Left lung (tissue), 10 donors: ENCODE data around the gene ADGRG4. TPM values are rescaled to one million over a fixed set of nuclear protein-coding genes. Genes with fewer than 3 reads are reported as not detected.
A peak's percentile ranks its signal among the peaks of the same experiment; 100 is the strongest.

Experiments used
- ATAC-seq: fragments of 200-7000 bp; cut with Tn5 transposase; one replicate; pipeline ENCODE4 v1.9.1; 2020; ENCODE audit warnings: moderate library complexity
- DNase-seq, 4 donors: peaks; one replicate each; pipeline ENCODE4 v3.0.0-alpha.2; 2013 to 2020
- H3K27ac ChIP-seq, 2 donors: fragments of 200-600 bp; sonication (generic) in 1 of 2; one replicate each; pipeline versions ENCODE4 v1.5.0 to v1.8.0; 2020 to 2021
- H3K27me3 ChIP-seq, 2 donors: fragments of 200-600 bp; sonication (generic) in 1 of 2; one replicate each; pipeline versions ENCODE4 v1.5.0 to v1.8.0; 2020 to 2021
- H3K36me3 ChIP-seq, 2 donors: fragments of 200-600 bp; sonication (generic) in 1 of 2; one replicate each; pipeline versions ENCODE4 v1.5.0 to v1.8.0; 2020 to 2021
- H3K4me1 ChIP-seq, 2 donors: fragments of 200-600 bp; one replicate each; pipeline ENCODE4 v1.8.0; 2021
- H3K4me3 ChIP-seq, 2 donors: fragments of 200-600 bp; sonication (generic) in 1 of 2; one replicate each; pipeline versions ENCODE4 v1.5.0 to v1.8.0; 2020 to 2021; ENCODE audit warnings: mild to moderate bottlenecking in 1 of 2
- H3K9me3 ChIP-seq, 2 donors: fragments of 200-600 bp; sonication (generic) in 1 of 2; one replicate each; pipeline versions ENCODE4 v1.5.0 to v1.8.0; 2020 to 2021
- intact Hi-C, 2 donors: fragments of 100-400 bp; cut with DNase I; formaldehyde crosslinking; loops; one replicate each; pipeline versions ENCODE4 v1.11.2 to v1.14.2; 2022
- polyA plus RNA-seq, 6 donors: library from polyadenylated mRNA; unstranded; fragments of 120-200 nt; gene quantifications; one replicate each; pipeline ENCODE4 v1.2.1, GENCODE V29; 2013; ENCODE audit not compliant: insufficient read length in 6 of 6
- total RNA-seq, 2 donors: library from RNA; stranded (reverse); fragmentation: NEBNext Ultra II Directional; extraction: Animal tissue kit (Norgen Biotek cat#: 25700); gene quantifications; one replicate each; pipeline ENCODE4 v1.2.1, GENCODE V29; 2021
- TF ChIP-seq, protein P1 (sequence below), 2 donors: fragments of 200-600 bp; sonication (generic) in 1 of 2; IDR thresholded peaks; one replicate each; pipeline versions ENCODE4 v1.5.0 to v1.8.0; 2021; ENCODE audit warnings: antibody characterized with exemption in 2 of 2
- donor health status: DM: no; HTN: yes; CAD: no.
- donor health status: DM: no; HTN: no; CAD: no.

Gene ADGRG4
- total and polyA plus RNA-seq, 8 donors = 0.03 TPM; not detected in 7

DNA sequence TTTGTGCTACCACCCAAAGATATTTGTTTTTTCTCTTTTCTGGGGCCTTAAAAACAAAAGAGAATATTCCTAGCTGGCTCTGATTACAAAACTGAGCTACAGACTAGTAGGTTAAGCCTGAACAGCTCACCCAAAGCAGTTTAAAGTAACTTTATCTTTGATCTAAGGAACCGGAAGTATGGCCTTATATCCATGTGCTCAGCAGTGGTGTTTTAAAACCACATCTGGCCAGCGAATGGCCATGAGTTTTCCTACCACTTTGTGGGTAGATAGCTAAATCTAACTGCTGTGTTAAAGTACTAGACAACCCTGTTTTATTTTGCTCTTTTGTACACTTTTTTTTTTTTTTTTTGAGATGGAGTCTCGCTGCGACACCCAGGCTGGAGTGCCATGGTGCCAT is 24.6 kb downstream of the ADGRG4 start:
- Histone ChIP-seq H3K4me1 (no peaks in the 10 kb centered on the region), H3K36me3 (no peaks in the 10 kb centered on the region), H3K27me3 (no peaks in the 10 kb centered on the region), H3K27ac (no peak overlapping the region), H3K9me3 (no peaks in the 10 kb centered on the region), H3K4me3 (no peak overlapping the region)
- intact Hi-C loops = no loop called here
- no peak for ATAC-seq
- DNase-seq = no peak
- TF ChIP-seq, protein P1, sequence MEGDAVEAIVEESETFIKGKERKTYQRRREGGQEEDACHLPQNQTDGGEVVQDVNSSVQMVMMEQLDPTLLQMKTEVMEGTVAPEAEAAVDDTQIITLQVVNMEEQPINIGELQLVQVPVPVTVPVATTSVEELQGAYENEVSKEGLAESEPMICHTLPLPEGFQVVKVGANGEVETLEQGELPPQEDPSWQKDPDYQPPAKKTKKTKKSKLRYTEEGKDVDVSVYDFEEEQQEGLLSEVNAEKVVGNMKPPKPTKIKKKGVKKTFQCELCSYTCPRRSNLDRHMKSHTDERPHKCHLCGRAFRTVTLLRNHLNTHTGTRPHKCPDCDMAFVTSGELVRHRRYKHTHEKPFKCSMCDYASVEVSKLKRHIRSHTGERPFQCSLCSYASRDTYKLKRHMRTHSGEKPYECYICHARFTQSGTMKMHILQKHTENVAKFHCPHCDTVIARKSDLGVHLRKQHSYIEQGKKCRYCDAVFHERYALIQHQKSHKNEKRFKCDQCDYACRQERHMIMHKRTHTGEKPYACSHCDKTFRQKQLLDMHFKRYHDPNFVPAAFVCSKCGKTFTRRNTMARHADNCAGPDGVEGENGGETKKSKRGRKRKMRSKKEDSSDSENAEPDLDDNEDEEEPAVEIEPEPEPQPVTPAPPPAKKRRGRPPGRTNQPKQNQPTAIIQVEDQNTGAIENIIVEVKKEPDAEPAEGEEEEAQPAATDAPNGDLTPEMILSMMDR (IDR thresholded peaks at IDR 0.05) = no peak

DNA sequence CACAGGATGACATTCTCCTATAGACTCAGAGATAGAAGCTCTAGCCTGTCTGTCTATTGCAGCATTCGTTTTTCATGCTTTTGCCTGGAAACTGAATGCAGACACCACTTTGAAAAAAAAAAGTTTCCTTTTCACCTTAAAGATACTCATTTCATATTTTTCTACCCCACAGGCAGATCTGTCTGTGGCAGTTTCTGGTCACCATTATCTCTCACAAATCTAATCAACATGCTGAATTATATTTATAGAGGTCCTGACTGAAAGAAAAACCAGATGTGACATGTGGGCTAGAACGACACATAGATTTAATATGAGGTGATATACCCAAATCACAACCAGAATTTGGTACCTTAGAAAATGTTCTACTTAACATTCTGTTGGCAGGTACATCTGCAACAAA is 28.2 kb downstream of the ADGRG4 start:
- ATAC-seq (no peak), DNase-seq (no peak)
- intact Hi-C loops = no loop called here
- TF ChIP-seq, protein P1 (IDR thresholded peaks at IDR 0.05) = no peak
- Histone ChIP-seq H3K9me3 (no peaks in the 10 kb centered on the region), H3K4me3 (no peak overlapping the region), H3K36me3 (no peaks in the 10 kb centered on the region), H3K4me1 (no peaks in the 10 kb centered on the region), H3K27ac (no peak overlapping the region), H3K27me3 (no peaks in the 10 kb centered on the region)

DNA sequence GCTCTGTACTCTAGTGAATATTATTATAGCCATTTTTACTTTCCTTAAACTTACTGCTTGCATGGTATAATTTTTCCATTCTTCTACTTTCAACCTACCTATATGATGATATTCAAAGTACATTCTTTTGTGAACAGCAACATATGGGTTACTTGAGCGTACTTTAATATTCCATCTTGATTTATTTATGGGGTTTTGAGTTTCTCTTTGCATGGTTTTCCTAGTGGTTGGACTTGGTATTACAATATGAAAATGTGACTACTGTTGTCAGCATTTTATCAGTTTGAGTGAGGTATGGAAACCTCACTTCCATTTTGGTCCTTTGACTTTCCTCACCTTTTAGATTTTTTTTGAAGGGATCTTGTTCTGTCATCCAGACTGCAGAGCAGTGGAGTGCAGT is 35.9 kb downstream of the ADGRG4 start:
- intact Hi-C loops = no loop called here
- TF ChIP-seq, protein P1 (IDR thresholded peaks at IDR 0.05) = peak in 1 of 2 donors; percentile 17
- Histone ChIP-seq H3K9me3 (no peaks in the 10 kb centered on the region), H3K27ac (no peak overlapping the region), H3K27me3 (no peaks in the 10 kb centered on the region), H3K36me3 (no peaks in the 10 kb centered on the region), H3K4me3 (no peak overlapping the region), H3K4me1 (no peaks in the 10 kb centered on the region)
- DNase-seq (no peak), ATAC-seq (no peak)

DNA sequence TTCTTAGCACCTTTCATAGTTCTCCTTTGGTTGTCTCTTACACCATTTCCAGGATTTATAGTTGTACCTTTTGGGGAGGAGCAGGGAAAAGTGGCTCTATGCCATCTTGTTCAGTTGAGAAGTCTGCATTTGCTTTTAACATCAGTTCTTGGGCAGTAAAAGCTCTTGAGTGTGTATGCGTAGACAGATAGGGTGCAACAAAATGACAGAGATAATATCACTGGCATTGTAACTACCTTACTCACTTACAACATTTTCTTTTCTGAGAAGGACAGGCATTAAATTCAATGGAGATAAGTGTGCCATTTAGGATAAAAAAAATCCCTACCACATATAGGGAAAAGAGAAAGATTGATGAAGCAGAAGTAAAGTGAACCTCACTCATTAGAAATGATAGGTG is 38.9 kb downstream of the ADGRG4 start:
- no peak overlapping the region for H3K27ac ChIP-seq
- TF ChIP-seq, protein P1 (IDR thresholded peaks at IDR 0.05) = no peak
- no peak for DNase-seq
- no peaks in the 10 kb centered on the region for H3K9me3 ChIP-seq
- ATAC-seq = no peak
- no peaks in the 10 kb centered on the region for H3K27me3 ChIP-seq
- intact Hi-C loops = no loop called here
- no peaks in the 10 kb centered on the region for H3K36me3 ChIP-seq
- no peaks in the 10 kb centered on the region for H3K4me1 ChIP-seq
- H3K4me3 ChIP-seq = no peak overlapping the region

DNA sequence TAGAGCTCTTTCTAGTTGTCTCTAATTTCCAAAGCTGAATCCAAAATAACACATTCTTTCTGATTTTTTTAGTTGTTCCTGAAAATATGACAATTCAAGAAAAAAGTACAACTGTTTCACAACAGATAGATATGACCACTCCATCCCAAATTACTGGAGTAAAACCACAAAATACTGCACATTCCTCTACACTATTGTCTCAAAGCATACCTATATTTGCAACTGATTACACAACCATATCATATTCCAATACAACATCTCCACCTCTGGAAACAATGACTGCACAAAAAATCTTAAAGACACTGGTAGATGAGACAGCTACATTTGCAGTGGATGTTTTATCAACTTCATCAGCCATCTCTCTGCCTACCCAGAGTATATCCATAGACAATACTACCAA is 43.6 kb downstream of the ADGRG4 start:
- no peaks in the 10 kb centered on the region for H3K36me3 ChIP-seq
- intact Hi-C loops = no loop called here

More for the DNA sequence above, 43.6 kb downstream of the ADGRG4 start:
- TF ChIP-seq, protein P1 (IDR thresholded peaks at IDR 0.05) = no peak
- no peaks in the 10 kb centered on the region for H3K27me3 ChIP-seq
- ATAC-seq = no peak
- no peak overlapping the region for H3K27ac ChIP-seq
- DNase-seq = no peak
- no peak overlapping the region for H3K4me3 ChIP-seq
- no peaks in the 10 kb centered on the region for H3K9me3 ChIP-seq
- no peaks in the 10 kb centered on the region for H3K4me1 ChIP-seq
